ENCODE data around the gene MNT. TPM values are rescaled to one million over a fixed set of nuclear protein-coding genes. Genes with fewer than 3 reads are reported as not detected.

Gene MNT
- polyA plus RNA-seq, 1 donor from 2014 or later, result 6.1 TPM

- Histone ChIP-seq H3K27me3 (ENCODE audit: insufficient read depth, low read depth, low read length) (no peaks in the 10 kb centered on the region), H3K9me2 (ENCODE audit: insufficient read depth, low read length) (no peaks in the 10 kb centered on the region), H4K20me1 (ENCODE audit: insufficient read depth) (no peaks in the 10 kb centered on the region), H3K36me3 (ENCODE audit: insufficient read depth, low read length) (no peaks in the 10 kb centered on the region), H3K4me3 (ENCODE audit: low read length) (no peak overlapping the region), H3K79me2 (replicated peaks; ENCODE audit: insufficient read depth, low read length) (no peaks in the 10 kb centered on the region), H3K9me3 (ENCODE audit: low read length) (no peaks in the 10 kb centered on the region), H3K4me2 (ENCODE audit: low read length) (no peak overlapping the region), H3F3A (ENCODE audit: insufficient read depth, low read length, poor library complexity, severe bottlenecking) (no peaks in the 10 kb centered on the region), H3K27ac (ENCODE audit: low read length) (no peak overlapping the region), H2AFZ (ENCODE audit: low read depth, low read length) (no peak overlapping the region), H3K9ac (ENCODE audit: low read length) (no peak overlapping the region)
- TF ChIP-seq SMC3 (conservative IDR thresholded peaks at IDR 0.05; ENCODE audit: poor library complexity) (no peak), RAD21 (conservative IDR thresholded peaks at IDR 0.05) (no peak), EP300 (conservative IDR thresholded peaks at IDR 0.05; ENCODE audit: poor library complexity, severe bottlenecking) (no peak)
Measured at GRCh38 chr17:2418572-2418971, 17.7 kb upstream of the MNT start.

- H3K36me3 ChIP-seq (ENCODE audit: insufficient read depth, low read length), result no peaks in the 10 kb centered on the region
- H3K4me2 ChIP-seq (ENCODE audit: low read length), result no peak overlapping the region
- TF ChIP-seq MXI1 (conservative IDR thresholded peaks at IDR 0.05; ENCODE audit: poor library complexity, severe bottlenecking) (no peak), TAF1 (IDR thresholded peaks at IDR 0.05; ENCODE audit: low read depth) (no peak), EP300 (conservative IDR thresholded peaks at IDR 0.05; ENCODE audit: poor library complexity, severe bottlenecking) (no peak), POLR2AphosphoS5 (IDR thresholded peaks at IDR 0.05) (peak; percentile 23), SMC3 (conservative IDR thresholded peaks at IDR 0.05; ENCODE audit: poor library complexity) (peak; percentile 93), RAD21 (conservative IDR thresholded peaks at IDR 0.05) (peak; percentile 93), CTCF (IDR thresholded peaks at IDR 0.05; ENCODE audit: poor library complexity, severe bottlenecking) (peak; percentile 95), REST (IDR thresholded peaks at IDR 0.05; ENCODE audit: borderline replicate concordance) (no peak), EZH2 (IDR thresholded peaks at IDR 0.05; ENCODE audit: borderline replicate concordance, insufficient read depth, low read length, poor library complexity, severe bottlenecking) (no peak)
- H4K20me1 ChIP-seq (ENCODE audit: insufficient read depth), result no peaks in the 10 kb centered on the region
- H3K9me3 ChIP-seq (ENCODE audit: low read length), result no peaks in the 10 kb centered on the region
- peak overlapping the region; percentile 27 for H3K9ac ChIP-seq (ENCODE audit: low read length)
- no peaks in the 10 kb centered on the region for H3K79me2 ChIP-seq (replicated peaks; ENCODE audit: insufficient read depth, low read length)
- no peak overlapping the region for H2AFZ ChIP-seq (ENCODE audit: low read depth, low read length)
- H3F3A ChIP-seq (ENCODE audit: insufficient read depth, low read length, poor library complexity, severe bottlenecking), result no peaks in the 10 kb centered on the region
- H3K27me3 ChIP-seq (ENCODE audit: insufficient read depth, low read depth, low read length), result no peaks in the 10 kb centered on the region
- peak overlapping the region; percentile 21 for H3K27ac ChIP-seq (ENCODE audit: low read length)
- H3K4me3 ChIP-seq (ENCODE audit: low read length), result no peak overlapping the region
- H3K9me2 ChIP-seq (ENCODE audit: insufficient read depth, low read length), result no peaks in the 10 kb centered on the region
Measured at GRCh38 chr17:2416010-2416734, 15.3 kb upstream of the MNT start.

Data from neural cell (in vitro differentiated cells).